ENCODE results near the gene IVD.

The IVD gene

GRCh38 chr15:40405501-40406381 lies at the start of gene IVD:
Gene IVD (plus strand): TSS chr15:40405795. CDS start chr15:40405828, 33 bp downstream.
- peak; percentile 95 for DNase-seq (ENCODE audit: low read depth)

- peak; percentile 52 for DNase-seq (ENCODE audit: low read depth)
These were observed 49.5 kb upstream of the IVD start for GRCh38 chr15:40355976-40356585.

- no peak for DNase-seq (ENCODE audit: low read depth)
These were observed 48.3 kb upstream of the IVD start for GRCh38 chr15:40357246-40357645.

- peak; percentile 48 for DNase-seq (ENCODE audit: low read depth)
These were observed 47.7 kb upstream of the IVD start, which contains the start of gene DISP2 for GRCh38 chr15:40357723-40358470. Gene DISP2 (plus strand): TSS chr15:40358219. CDS start chr15:40358322, 103 bp downstream.

- DNase-seq (ENCODE audit: low read depth), result no peak
These were observed 46.9 kb upstream of the IVD start for GRCh38 chr15:40358471-40359353.

GRCh38 chr15:40360015-40360414 lies 45.6 kb upstream of the IVD start:
- no peak for DNase-seq (ENCODE audit: low read depth)

- no peak for DNase-seq (ENCODE audit: low read depth)
These were observed 44.0 kb upstream of the IVD start for GRCh38 chr15:40361640-40362039.

- DNase-seq (ENCODE audit: low read depth), result no peak
These were observed 42.0 kb upstream of the IVD start for GRCh38 chr15:40363611-40364010.

GRCh38 chr15:40364251-40364650 lies 41.3 kb upstream of the IVD start:
- DNase-seq (ENCODE audit: low read depth), result no peak

GRCh38 chr15:40365016-40365415 lies 40.6 kb upstream of the IVD start:
- DNase-seq (ENCODE audit: low read depth), result no peak

GRCh38 chr15:40365624-40366456 lies 39.8 kb upstream of the IVD start:
- DNase-seq (ENCODE audit: low read depth), result no peak

- DNase-seq (ENCODE audit: low read depth), result no peak
These were observed 38.9 kb upstream of the IVD start for GRCh38 chr15:40366457-40367370.

GRCh38 chr15:40367371-40367685 lies 38.3 kb upstream of the IVD start:
- DNase-seq (ENCODE audit: low read depth), result no peak

GRCh38 chr15:40367686-40368611 lies 37.6 kb upstream of the IVD start:
- peak; percentile 85 for DNase-seq (ENCODE audit: low read depth)

- DNase-seq (ENCODE audit: low read depth), result no peak
These were observed 36.7 kb upstream of the IVD start for GRCh38 chr15:40368719-40369473.

GRCh38 chr15:40369474-40369869 lies 36.1 kb upstream of the IVD start:
- no peak for DNase-seq (ENCODE audit: low read depth)

- no peak for DNase-seq (ENCODE audit: low read depth)
These were observed 35.6 kb upstream of the IVD start for GRCh38 chr15:40369971-40370370.

GRCh38 chr15:40372981-40373380 lies 32.6 kb upstream of the IVD start:
- no peak for DNase-seq (ENCODE audit: low read depth)

All from amniotic epithelial cell (primary cell).